ENCODE data around the gene FBXL17. TPM values are rescaled to one million over a fixed set of nuclear protein-coding genes. Genes with fewer than 3 reads are reported as not detected.

FBXL17 gene
- total RNA-seq, 2 donors from 2014 or later = 14.1 to 22.8 TPM

DNA sequence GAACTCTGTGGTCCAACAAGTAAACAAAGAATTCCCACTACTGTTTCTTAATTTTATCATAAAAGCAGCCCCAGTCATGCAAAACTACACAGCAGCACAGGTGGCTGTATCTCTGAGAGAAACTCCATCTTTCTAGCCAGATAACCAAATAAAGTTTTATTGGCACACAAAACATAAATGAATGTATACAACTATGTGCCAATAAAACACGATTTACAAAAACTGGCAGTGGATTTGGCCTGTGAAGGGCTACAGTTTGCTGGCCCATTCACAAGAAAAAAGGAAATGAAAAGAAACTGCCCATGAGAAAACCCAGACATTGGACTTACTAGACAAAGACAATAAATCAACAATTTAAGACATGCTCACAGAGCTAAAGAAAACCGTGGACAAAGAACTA lies 10.6 kb downstream of the FBXL17 start:
- H3K27ac ChIP-seq = no peak overlapping the region
- H3K4me3 ChIP-seq = no peak overlapping the region
- H3K27me3 ChIP-seq = no peaks in the 10 kb centered on the region
- no peaks in the 10 kb centered on the region for H3K4me1 ChIP-seq
- H3K9me3 ChIP-seq = no peaks in the 10 kb centered on the region
- H3K9ac ChIP-seq (ENCODE audit: low read depth in 2 of 2, low read length in 2 of 2) = no peak overlapping the region
- TF ChIP-seq, protein P1, sequence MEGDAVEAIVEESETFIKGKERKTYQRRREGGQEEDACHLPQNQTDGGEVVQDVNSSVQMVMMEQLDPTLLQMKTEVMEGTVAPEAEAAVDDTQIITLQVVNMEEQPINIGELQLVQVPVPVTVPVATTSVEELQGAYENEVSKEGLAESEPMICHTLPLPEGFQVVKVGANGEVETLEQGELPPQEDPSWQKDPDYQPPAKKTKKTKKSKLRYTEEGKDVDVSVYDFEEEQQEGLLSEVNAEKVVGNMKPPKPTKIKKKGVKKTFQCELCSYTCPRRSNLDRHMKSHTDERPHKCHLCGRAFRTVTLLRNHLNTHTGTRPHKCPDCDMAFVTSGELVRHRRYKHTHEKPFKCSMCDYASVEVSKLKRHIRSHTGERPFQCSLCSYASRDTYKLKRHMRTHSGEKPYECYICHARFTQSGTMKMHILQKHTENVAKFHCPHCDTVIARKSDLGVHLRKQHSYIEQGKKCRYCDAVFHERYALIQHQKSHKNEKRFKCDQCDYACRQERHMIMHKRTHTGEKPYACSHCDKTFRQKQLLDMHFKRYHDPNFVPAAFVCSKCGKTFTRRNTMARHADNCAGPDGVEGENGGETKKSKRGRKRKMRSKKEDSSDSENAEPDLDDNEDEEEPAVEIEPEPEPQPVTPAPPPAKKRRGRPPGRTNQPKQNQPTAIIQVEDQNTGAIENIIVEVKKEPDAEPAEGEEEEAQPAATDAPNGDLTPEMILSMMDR (IDR thresholded peaks at IDR 0.05) = no peak
- DNase-seq = no peak
- intact Hi-C loops (cut with DNase I) = no loop called here
- no peaks in the 10 kb centered on the region for H3K36me3 ChIP-seq

DNA sequence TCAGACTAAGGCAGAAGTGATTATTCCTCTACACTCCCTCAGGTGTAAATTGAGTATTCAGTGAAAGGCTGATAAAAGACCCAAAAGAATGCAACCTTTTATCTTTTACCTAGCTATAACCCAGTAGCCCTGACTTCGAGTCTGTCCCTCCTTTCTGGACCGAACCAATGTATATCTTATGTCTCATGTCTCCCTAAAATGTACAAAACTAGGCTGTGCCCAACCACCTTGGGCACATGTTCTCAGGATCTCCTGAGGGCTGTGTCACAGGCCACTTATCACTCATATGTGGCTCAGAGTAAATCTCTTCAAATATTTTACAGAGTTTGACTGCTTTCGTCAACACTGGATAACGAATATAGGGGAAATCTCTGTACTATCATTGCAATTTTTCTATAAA lies 12.7 kb downstream of the FBXL17 start:
- no peaks in the 10 kb centered on the region for H3K9me3 ChIP-seq
- no peak overlapping the region for H3K4me3 ChIP-seq
- DNase-seq = no peak
- H3K27me3 ChIP-seq = no peaks in the 10 kb centered on the region
- intact Hi-C loops (cut with DNase I) = no loop called here
- H3K27ac ChIP-seq = no peak overlapping the region
- TF ChIP-seq, protein P1 (IDR thresholded peaks at IDR 0.05) = no peak
- H3K9ac ChIP-seq (ENCODE audit: low read depth in 2 of 2, low read length in 2 of 2) = no peak overlapping the region
- H3K4me1 ChIP-seq = no peaks in the 10 kb centered on the region
- no peaks in the 10 kb centered on the region for H3K36me3 ChIP-seq

GRCh38 chr5:108367679-108368334 lies 14.1 kb downstream of the FBXL17 start:
- Histone ChIP-seq H3K9ac (ENCODE audit: low read depth in 2 of 2, low read length in 2 of 2) (no peak overlapping the region), H3K4me3 (no peak overlapping the region), H3K27me3 (no peaks in the 10 kb centered on the region), H3K9me3 (no peaks in the 10 kb centered on the region), H3K4me1 (no peaks in the 10 kb centered on the region), H3K36me3 (no peaks in the 10 kb centered on the region), H3K27ac (no peak overlapping the region)
- TF ChIP-seq, protein P1 (IDR thresholded peaks at IDR 0.05) = no peak
- intact Hi-C loops (cut with DNase I) = no loop called here
- no peak for DNase-seq

DNA sequence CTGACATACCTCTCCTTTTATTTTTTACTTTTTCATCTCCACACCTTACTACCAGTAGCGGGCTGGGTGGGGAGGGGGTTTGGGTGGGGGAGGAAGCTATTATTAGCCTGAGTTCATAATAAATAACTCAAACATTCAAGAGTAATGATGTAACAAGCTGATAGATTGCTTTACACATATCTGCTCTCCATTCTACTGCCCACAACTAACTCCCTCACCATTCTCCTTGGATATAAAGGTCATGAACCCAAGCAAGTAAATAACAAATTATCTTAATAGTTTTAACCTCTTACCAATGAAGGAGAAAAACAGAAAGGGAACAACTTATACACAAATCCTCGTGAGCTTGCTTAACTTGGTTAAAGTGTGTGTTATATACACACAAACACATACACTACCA lies 15.4 kb downstream of the FBXL17 start:
- intact Hi-C loops (cut with DNase I) = no loop called here

GRCh38 chr5:108361771-108362170 lies 20.1 kb downstream of the FBXL17 start:
- no peaks in the 10 kb centered on the region for H3K4me1 ChIP-seq
- H3K9me3 ChIP-seq = no peaks in the 10 kb centered on the region
- H3K9ac ChIP-seq (ENCODE audit: low read depth in 2 of 2, low read length in 2 of 2) = no peak overlapping the region
- H3K4me3 ChIP-seq = no peak overlapping the region
- no peak for DNase-seq
- TF ChIP-seq, protein P1 (IDR thresholded peaks at IDR 0.05) = no peak
- intact Hi-C loops (cut with DNase I) = no loop called here
- no peak overlapping the region for H3K27ac ChIP-seq
- no peaks in the 10 kb centered on the region for H3K27me3 ChIP-seq
- no peaks in the 10 kb centered on the region for H3K36me3 ChIP-seq

More for the DNA sequence above, 15.4 kb downstream of the FBXL17 start:
- H3K36me3 ChIP-seq = no peaks in the 10 kb centered on the region
- no peak overlapping the region for H3K9ac ChIP-seq (ENCODE audit: low read depth in 2 of 2, low read length in 2 of 2)
- no peaks in the 10 kb centered on the region for H3K4me1 ChIP-seq
- DNase-seq = no peak
- no peak overlapping the region for H3K4me3 ChIP-seq
- no peaks in the 10 kb centered on the region for H3K9me3 ChIP-seq
- no peak overlapping the region for H3K27ac ChIP-seq
- no peaks in the 10 kb centered on the region for H3K27me3 ChIP-seq
- TF ChIP-seq, protein P1 (IDR thresholded peaks at IDR 0.05) = no peak
